Measurements from ENCODE around the gene BBS4. TPM values are rescaled to one million over a fixed set of nuclear protein-coding genes. Genes with fewer than 3 reads are reported as not detected.

The BBS4 gene
- total RNA-seq, 4 donors from 2014 or later: 13.9 to 27.9 (median 19.0) TPM

DNA sequence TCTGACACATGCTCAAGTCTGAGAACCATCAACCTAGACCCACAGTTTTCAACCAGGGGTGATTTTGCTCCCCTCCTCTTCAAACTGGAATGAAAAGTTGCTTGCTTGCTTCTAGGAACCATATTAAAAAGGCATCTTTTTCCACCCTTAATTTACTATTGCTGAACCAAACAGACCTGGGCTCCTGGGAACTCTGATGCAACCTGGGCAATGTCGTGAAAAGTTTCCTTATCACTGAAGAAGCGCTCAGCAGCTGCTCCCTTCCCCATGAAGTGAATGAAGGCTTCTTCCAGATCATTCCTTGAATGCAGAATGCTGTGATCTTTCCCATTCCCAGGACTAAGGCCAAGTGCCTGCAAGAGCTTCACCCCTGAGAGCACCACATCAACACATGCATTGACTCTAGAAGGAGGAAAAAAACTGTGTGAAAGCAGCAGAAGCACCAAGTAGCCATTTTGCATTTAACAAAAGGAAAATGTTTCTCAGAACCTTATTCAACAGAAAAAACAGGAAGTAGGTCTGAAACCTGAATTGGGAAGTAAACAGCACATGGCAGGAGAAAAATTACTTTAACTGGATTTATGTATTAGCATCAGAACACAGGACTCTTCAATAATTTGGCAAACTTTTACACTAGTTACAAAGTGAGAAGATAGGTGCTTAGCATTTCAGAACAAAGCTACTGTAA is 88.8 kb downstream of the BBS4 start:
- Histone ChIP-seq H3K9me3 (no peaks in the 10 kb centered on the region), H3K4me1 (peaks cover 0 to 8% (median 0%) of the 10 kb centered on the region in 4 donors), H3K4me3 (no peak overlapping the region), H3K27me3 (no peaks in the 10 kb centered on the region), H3K27ac (replicated peaks in 1 of 4) (no peak overlapping the region), H3K36me3 (peaks cover 27 to 68% (median 63%) of the 10 kb centered on the region in 4 donors)
- TF ChIP-seq, protein P1, sequence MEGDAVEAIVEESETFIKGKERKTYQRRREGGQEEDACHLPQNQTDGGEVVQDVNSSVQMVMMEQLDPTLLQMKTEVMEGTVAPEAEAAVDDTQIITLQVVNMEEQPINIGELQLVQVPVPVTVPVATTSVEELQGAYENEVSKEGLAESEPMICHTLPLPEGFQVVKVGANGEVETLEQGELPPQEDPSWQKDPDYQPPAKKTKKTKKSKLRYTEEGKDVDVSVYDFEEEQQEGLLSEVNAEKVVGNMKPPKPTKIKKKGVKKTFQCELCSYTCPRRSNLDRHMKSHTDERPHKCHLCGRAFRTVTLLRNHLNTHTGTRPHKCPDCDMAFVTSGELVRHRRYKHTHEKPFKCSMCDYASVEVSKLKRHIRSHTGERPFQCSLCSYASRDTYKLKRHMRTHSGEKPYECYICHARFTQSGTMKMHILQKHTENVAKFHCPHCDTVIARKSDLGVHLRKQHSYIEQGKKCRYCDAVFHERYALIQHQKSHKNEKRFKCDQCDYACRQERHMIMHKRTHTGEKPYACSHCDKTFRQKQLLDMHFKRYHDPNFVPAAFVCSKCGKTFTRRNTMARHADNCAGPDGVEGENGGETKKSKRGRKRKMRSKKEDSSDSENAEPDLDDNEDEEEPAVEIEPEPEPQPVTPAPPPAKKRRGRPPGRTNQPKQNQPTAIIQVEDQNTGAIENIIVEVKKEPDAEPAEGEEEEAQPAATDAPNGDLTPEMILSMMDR (IDR thresholded peaks at IDR 0.05): no peak
- TF ChIP-seq POLR2AphosphoS5 (IDR thresholded peaks at IDR 0.05) (no peak), EP300 (IDR thresholded peaks at IDR 0.05) (no peak), POLR2A (IDR thresholded peaks at IDR 0.05; ENCODE audit: low read depth) (no peak)
- no peak for DNase-seq (ENCODE audit: extremely low spot score)
- WGBS: 78% methylated on average over 2 of the region's 2 CpGs
- intact Hi-C loops (cut with DNase I): no loop called here

DNA sequence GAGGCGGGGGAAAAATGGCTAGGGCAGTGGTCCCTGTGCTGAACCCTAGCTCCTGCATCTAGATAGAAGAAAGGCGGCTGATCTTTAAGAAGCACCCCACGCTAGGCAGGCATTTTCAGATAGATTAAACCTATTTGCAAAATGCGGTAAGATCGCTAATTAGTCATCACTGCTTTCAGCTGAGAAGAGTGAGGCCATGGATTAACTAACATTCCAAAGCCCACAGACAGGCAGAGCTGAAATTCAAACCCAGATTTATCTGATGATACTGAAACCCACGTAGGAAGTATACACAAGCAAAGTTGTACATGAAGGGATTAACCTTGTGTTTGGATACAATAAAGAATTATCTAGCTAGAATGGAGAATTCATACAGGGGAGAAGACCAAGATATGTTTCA is 92.8 kb downstream of the BBS4 start:
- WGBS: 90% methylated on average over 6 of the region's 6 CpGs
- no peak for DNase-seq (ENCODE audit: extremely low spot score)
- peaks cover 12 to 37% (median 37%) of the 10 kb centered on the region in 4 donors for H3K36me3 ChIP-seq
- peaks cover 0 to 4% (median 0%) of the 10 kb centered on the region in 4 donors for H3K27me3 ChIP-seq
- H3K27ac ChIP-seq (replicated peaks in 1 of 4): no peak overlapping the region
- no peaks in the 10 kb centered on the region for H3K9me3 ChIP-seq
- intact Hi-C loops (cut with DNase I): no loop called here
- TF ChIP-seq EP300 (IDR thresholded peaks at IDR 0.05) (no peak), POLR2A (IDR thresholded peaks at IDR 0.05; ENCODE audit: low read depth) (no peak), POLR2AphosphoS5 (IDR thresholded peaks at IDR 0.05) (no peak)
- TF ChIP-seq, protein P1 (IDR thresholded peaks at IDR 0.05): no peak
- H3K4me1 ChIP-seq: peaks cover 16 to 39% (median 23%) of the 10 kb centered on the region in 4 donors
- H3K4me3 ChIP-seq: no peak overlapping the region

DNA sequence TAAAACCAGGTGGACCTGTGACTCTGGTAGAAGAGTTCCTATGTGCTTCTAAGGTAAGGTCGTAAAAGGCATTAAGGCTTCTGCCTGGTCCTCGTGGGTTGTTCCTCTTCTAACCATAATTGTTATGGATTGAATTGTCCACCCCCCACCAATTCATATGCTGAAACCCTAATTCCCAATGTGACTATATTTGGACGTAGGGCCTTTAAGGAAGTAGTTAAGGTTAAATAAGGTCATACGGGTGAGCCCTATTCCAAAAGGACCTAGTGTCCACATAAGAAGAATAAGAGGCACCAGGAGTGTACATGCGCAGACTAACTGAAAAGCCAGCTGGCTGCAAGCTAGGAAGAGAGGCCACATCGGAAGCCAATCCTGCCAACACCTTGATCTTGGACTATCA is 95.6 kb downstream of the BBS4 start:
- WGBS: 76% methylated on average over 6 of the region's 6 CpGs
- DNase-seq (ENCODE audit: extremely low spot score): no peak
- TF ChIP-seq, protein P1 (IDR thresholded peaks at IDR 0.05): no peak
- TF ChIP-seq POLR2AphosphoS5 (IDR thresholded peaks at IDR 0.05): no peak
- no peak for TF ChIP-seq POLR2A (IDR thresholded peaks at IDR 0.05; ENCODE audit: low read depth)
- Histone ChIP-seq H3K4me3 (peak overlapping the region in 1 of 4 donors; percentile 100), H3K27ac (replicated peaks in 1 of 4) (no peak overlapping the region), H3K9me3 (no peaks in the 10 kb centered on the region), H3K36me3 (peaks cover 0 to 24% (median 18%) of the 10 kb centered on the region in 4 donors), H3K27me3 (peaks cover 0 to 4% (median 0%) of the 10 kb centered on the region in 4 donors), H3K4me1 (peaks cover 23 to 50% (median 33%) of the 10 kb centered on the region in 4 donors)
- intact Hi-C loops (cut with DNase I): loop anchor here (5.0 to 10.0 kb wide), 2 partner anchors 301 to 783 kb away; no protein-coding TSS in a partner anchor

DNA sequence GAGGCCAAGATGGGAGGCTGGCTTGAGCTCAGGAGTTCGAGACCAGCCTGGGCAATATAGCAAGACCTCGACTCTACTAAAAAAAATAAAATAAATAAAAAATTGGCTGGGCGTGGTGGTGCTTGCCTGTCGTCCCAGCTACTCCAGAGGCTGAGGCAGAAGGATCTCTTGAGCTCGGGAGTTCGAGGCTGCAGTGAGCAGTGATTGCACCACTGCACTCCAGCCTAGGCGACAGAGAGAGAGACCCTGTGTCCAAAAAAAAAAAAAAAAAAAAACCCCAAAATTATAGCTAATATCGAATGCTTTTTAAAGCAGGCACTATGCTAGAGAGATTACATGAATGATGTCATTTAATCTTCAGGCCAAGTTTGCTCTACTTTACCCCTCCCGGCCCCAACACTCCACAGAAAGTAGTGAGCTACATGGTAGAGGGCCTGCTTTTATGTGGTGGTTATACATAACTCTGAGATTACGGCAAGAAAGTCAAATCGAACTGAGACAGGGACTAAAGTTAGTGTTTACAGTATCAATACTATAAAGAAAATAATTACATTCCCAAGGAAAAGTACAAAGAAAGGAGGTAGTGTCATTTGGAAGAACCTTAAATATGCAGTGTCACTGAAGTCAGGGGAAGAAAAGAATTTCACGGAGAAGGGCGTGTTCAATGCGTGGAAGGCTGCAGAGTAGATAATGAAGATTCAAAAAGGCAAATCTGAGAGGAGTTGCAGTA is 96.4 kb downstream of the BBS4 start:
- intact Hi-C loops (cut with DNase I): loop anchor here (5.0 to 10.0 kb wide), 2 partner anchors 300 to 782 kb away; no protein-coding TSS in a partner anchor
- Histone ChIP-seq H3K27me3 (peaks cover 0 to 4% (median 0%) of the 10 kb centered on the region in 4 donors), H3K36me3 (peaks cover 0 to 24% (median 14%) of the 10 kb centered on the region in 4 donors), H3K9me3 (no peaks in the 10 kb centered on the region), H3K4me3 (peak overlapping the region; percentile 89 to 100 (median 100)), H3K4me1 (peaks cover 23 to 58% (median 38%) of the 10 kb centered on the region in 4 donors), H3K27ac (replicated peaks in 1 of 4) (peak overlapping the region; percentile 89 to 97 (median 94))
- 40% methylated on average over 14 of the region's 14 CpGs for WGBS
- no peak for TF ChIP-seq POLR2A (IDR thresholded peaks at IDR 0.05; ENCODE audit: low read depth)
- TF ChIP-seq EP300 (IDR thresholded peaks at IDR 0.05): no peak
- TF ChIP-seq, protein P1 (IDR thresholded peaks at IDR 0.05): no peak
- TF ChIP-seq POLR2AphosphoS5 (IDR thresholded peaks at IDR 0.05): no peak
- DNase-seq (ENCODE audit: extremely low spot score): no peak

Measured in esophagus muscularis mucosa (tissue), 4 donors.